ENCODE measurements around the gene PHF13. TPM values are rescaled to one million over a fixed set of nuclear protein-coding genes. Genes with fewer than 3 reads are reported as not detected.

PHF13 gene
- total and polyA plus RNA-seq, 10 of the 15 experiments (the other 5 are each of a cell fraction or from before 2014, with no cell fraction given): 0.87 to 15.4 (median 5.1) TPM

DNA sequence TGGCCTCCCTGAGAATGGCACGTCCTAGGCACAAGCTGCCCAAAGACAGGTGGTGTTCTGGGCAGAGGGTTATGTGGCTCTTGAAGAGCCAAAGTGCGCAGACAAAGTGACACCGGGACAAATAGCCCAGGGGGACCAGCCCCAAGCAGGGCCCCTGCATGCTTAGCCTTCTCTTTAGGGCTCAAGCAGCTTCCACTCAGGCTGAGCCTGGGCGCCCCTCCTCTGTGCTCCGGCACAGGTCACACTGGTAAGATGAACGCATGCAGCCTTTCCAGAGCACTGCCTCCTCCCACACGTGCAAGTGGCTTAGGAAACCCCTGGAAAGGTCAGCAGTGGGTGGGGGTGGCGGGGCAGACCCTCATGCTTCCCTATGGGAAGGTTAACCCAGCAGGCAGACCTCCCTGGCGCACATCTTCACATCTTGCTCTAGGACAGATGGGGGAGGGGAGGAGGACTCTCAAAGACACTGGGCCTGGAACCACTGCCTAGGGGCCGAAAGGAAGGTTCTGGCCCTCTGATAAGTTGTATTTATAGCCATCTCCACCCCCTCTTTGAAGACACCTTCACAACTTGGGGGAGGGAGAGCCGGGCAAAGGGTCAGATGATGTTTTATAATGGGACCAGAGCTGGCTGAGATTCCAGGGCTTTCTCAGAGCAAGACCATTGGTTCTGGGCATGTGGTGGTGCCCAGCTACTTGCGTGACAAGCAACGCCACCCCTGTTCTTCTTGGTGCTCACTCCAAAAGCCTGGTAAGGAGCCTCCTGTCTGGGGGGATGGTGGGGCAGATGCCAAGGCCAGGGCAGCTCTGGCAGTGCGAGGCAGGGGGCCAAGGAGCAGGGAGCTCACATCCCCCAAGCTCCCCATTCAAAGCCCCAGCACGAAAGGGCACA, 16.4 kb upstream of the PHF13 start:
- BruUV-seq (replicated peaks): no TSS peak
- Histone ChIP-seq H3K4me1 (ENCODE audit: control insufficient read depth, insufficient read depth, low read length) (peaks cover 9% of the 10 kb centered on the region), H3K9me3 (replicated peaks; ENCODE audit: control insufficient read depth, insufficient read depth, low read length) (no peaks in the 10 kb centered on the region), H3K9ac (ENCODE audit: control insufficient read depth, insufficient read depth, low read length) (no peak overlapping the region), H3K4me3 (no peak overlapping the region), H3K36me3 (ENCODE audit: control insufficient read depth in 2 of 2, insufficient read depth in 2 of 2, low read length in 1 of 2) (peaks cover 10 to 24% of the 10 kb centered on the region in 2 experiments), H3K27ac (ENCODE audit: control insufficient read depth, insufficient read depth) (no peak overlapping the region), H3K79me2 (ENCODE audit: control insufficient read depth, insufficient read depth, low read length) (peaks cover 33% of the 10 kb centered on the region), H4K20me1 (ENCODE audit: control insufficient read depth, insufficient read depth) (no peaks in the 10 kb centered on the region), H3K27me3 (replicated peaks in 1 of 2; ENCODE audit: control insufficient read depth in 2 of 2, insufficient read depth in 2 of 2, low read length in 1 of 2) (no peaks in the 10 kb centered on the region), H3K4me2 (ENCODE audit: control insufficient read depth, insufficient read depth) (no peak overlapping the region), H2AFZ (ENCODE audit: control insufficient read depth, low read depth, low read length) (no peak overlapping the region)
- ChIA-PET POLR2A (interaction anchor here (4.0 kb wide), 1 partner anchor 16 kb away, joined by 22 read pairs; the partner anchor contains the start of gene ZBTB48), SMC1A (ENCODE audit: uncharacterized antibody, unreplicated experiment) (no interaction called here), RAD21 (ENCODE audit: unreplicated experiment) (no interaction called here), CTCF (interaction anchor here (1.4 kb wide), 1 partner anchor 43 kb away, joined by 6 read pairs; the partner anchor contains the start of genes NOL9 and TAS1R1)
- in situ Hi-C loops (cut with MboI) (no loop called here), intact Hi-C loops (cut with micrococcal nuclease; ENCODE audit: unreplicated experiment) (no loop called here)
- FAIRE-seq: no peak
- no peak for ATAC-seq
- DNase-seq (ENCODE audit: low read depth, low spot score): no peak
- WGBS (ENCODE audit: insufficient coverage, insufficient replicate concordance, low lambda C conversion rate, missing lambda C conversion rate): 85% methylated on average over 15 of the region's 15 CpGs
- TF ChIP-seq SPI1 (IDR thresholded peaks at IDR 0.05; ENCODE audit: borderline replicate concordance, insufficient read depth, low read depth, low read length) (no peak), CBFB (IDR thresholded peaks at IDR 0.05; ENCODE audit: low read depth) (no peak), YY1 (IDR thresholded peaks at IDR 0.05; ENCODE audit: low read depth, low read length) (no peak), KDM1A (IDR thresholded peaks at IDR 0.05; ENCODE audit: borderline replicate concordance) (no peak), TCF3 (IDR thresholded peaks at IDR 0.05; ENCODE audit: borderline replicate concordance, insufficient read depth, low read depth, low read length) (no peak), RCOR1 (conservative IDR thresholded peaks at IDR 0.05; ENCODE audit: low read depth, low read length) (no peak), ZNF207 (IDR thresholded peaks at IDR 0.05; ENCODE audit: borderline replicate concordance) (no peak), MYB (IDR thresholded peaks at IDR 0.05; ENCODE audit: borderline replicate concordance, low read depth, low read length) (no peak), SMAD1 (IDR thresholded peaks at IDR 0.05; ENCODE audit: low read depth, partially characterized antibody) (no peak), ZNF274 (IDR thresholded peaks at IDR 0.05; ENCODE audit: insufficient read depth, insufficient read length) (no peak), IKZF2 (IDR thresholded peaks at IDR 0.05) (no peak), MYC (IDR thresholded peaks at IDR 0.05; ENCODE audit: insufficient read depth, insufficient read length, insufficient replicate concordance, low read length, severe bottlenecking) (no peak), NR2C1 (IDR thresholded peaks at IDR 0.05) (no peak), ZNF384 (IDR thresholded peaks at IDR 0.05; ENCODE audit: borderline replicate concordance, low read depth, low read length) (no peak), NFYB (IDR thresholded peaks at IDR 0.05; ENCODE audit: insufficient read depth, low read depth, low read length) (no peak)
- TF ChIP-seq, protein P1, sequence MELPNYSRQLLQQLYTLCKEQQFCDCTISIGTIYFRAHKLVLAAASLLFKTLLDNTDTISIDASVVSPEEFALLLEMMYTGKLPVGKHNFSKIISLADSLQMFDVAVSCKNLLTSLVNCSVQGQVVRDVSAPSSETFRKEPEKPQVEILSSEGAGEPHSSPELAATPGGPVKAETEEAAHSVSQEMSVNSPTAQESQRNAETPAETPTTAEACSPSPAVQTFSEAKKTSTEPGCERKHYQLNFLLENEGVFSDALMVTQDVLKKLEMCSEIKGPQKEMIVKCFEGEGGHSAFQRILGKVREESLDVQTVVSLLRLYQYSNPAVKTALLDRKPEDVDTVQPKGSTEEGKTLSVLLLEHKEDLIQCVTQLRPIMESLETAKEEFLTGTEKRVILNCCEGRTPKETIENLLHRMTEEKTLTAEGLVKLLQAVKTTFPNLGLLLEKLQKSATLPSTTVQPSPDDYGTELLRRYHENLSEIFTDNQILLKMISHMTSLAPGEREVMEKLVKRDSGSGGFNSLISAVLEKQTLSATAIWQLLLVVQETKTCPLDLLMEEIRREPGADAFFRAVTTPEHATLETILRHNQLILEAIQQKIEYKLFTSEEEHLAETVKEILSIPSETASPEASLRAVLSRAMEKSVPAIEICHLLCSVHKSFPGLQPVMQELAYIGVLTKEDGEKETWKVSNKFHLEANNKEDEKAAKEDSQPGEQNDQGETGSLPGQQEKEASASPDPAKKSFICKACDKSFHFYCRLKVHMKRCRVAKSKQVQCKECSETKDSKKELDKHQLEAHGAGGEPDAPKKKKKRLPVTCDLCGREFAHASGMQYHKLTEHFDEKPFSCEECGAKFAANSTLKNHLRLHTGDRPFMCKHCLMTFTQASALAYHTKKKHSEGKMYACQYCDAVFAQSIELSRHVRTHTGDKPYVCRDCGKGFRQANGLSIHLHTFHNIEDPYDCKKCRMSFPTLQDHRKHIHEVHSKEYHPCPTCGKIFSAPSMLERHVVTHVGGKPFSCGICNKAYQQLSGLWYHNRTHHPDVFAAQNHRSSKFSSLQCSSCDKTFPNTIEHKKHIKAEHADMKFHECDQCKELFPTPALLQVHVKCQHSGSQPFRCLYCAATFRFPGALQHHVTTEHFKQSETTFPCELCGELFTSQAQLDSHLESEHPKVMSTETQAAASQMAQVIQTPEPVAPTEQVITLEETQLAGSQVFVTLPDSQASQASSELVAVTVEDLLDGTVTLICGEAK (IDR thresholded peaks at IDR 0.05; ENCODE audit: borderline replicate concordance): no peak
- TF ChIP-seq, protein P2, sequence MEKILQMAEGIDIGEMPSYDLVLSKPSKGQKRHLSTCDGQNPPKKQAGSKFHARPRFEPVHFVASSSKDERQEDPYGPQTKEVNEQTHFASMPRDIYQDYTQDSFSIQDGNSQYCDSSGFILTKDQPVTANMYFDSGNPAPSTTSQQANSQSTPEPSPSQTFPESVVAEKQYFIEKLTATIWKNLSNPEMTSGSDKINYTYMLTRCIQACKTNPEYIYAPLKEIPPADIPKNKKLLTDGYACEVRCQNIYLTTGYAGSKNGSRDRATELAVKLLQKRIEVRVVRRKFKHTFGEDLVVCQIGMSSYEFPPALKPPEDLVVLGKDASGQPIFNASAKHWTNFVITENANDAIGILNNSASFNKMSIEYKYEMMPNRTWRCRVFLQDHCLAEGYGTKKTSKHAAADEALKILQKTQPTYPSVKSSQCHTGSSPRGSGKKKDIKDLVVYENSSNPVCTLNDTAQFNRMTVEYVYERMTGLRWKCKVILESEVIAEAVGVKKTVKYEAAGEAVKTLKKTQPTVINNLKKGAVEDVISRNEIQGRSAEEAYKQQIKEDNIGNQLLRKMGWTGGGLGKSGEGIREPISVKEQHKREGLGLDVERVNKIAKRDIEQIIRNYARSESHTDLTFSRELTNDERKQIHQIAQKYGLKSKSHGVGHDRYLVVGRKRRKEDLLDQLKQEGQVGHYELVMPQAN (conservative IDR thresholded peaks at IDR 0.05): no peak
